HepG2 (cell line): Measurements from ENCODE around the gene BRD3. TPM values are rescaled to one million over a fixed set of nuclear protein-coding genes. Genes with fewer than 3 reads are reported as not detected.

Experiments used
- IKZF4 ChIP-seq: sonication (generic); formaldehyde crosslinking; IDR thresholded peaks from 2 replicates; pipeline ENCODE4 v1.5.1; 2020; ENCODE audit warnings: borderline replicate concordance, mild to moderate bottlenecking, low read depth, missing genetic modification reagents; ENCODE audit errors: not compliant biosample characterization
- KDM6A ChIP-seq: IDR thresholded peaks from 2 replicates; pipeline ENCODE4 v1.6.1; 2016; ENCODE audit warnings: low read depth
- NPAS2 ChIP-seq: sonication (generic); formaldehyde crosslinking; IDR thresholded peaks from 2 replicates; pipeline ENCODE4 v1.8.0; 2022; ENCODE audit warnings: mild to moderate bottlenecking, missing genetic modification reagents, borderline replicate concordance
- PHF21A ChIP-seq: sonication (generic); formaldehyde crosslinking; IDR thresholded peaks from 2 replicates; pipeline ENCODE4 v1.5.0; 2020; ENCODE audit warnings: mild to moderate bottlenecking, missing genetic modification reagents
- PHF5A ChIP-seq: IDR thresholded peaks from one replicate; pipeline ENCODE4 v1.6.1; 2018; ENCODE audit warnings: low read depth, missing genetic modification reagents; ENCODE audit not compliant: unreplicated experiment
- RFX1 ChIP-seq: fragments of 450-650 bp; IDR thresholded peaks from 2 replicates; pipeline ENCODE4 v1.6.1; 2017
- SAFB2 ChIP-seq: sonication (generic); formaldehyde crosslinking; IDR thresholded peaks from 2 replicates; pipeline ENCODE4 v1.5.1; 2020; ENCODE audit warnings: missing genetic modification reagents, low read depth, mild to moderate bottlenecking, borderline replicate concordance
- ZNF136 ChIP-seq: sonication (generic); formaldehyde crosslinking; IDR thresholded peaks from 2 replicates; pipeline ENCODE4 v1.8.1; 2022; ENCODE audit warnings: low read depth, mild to moderate bottlenecking, moderate library complexity, missing genetic modification reagents
- ZNF354B ChIP-seq: sonication (generic); formaldehyde crosslinking; IDR thresholded peaks from 2 replicates; pipeline ENCODE4 v1.8.0; 2022; ENCODE audit warnings: mild to moderate bottlenecking, missing genetic modification reagents
- ZNF530 ChIP-seq: sonication (generic); formaldehyde crosslinking; IDR thresholded peaks from 2 replicates; pipeline ENCODE4 v1.5.0; 2020; ENCODE audit warnings: low read depth, mild to moderate bottlenecking, missing genetic modification reagents
- ZNF557 ChIP-seq: sonication (generic); formaldehyde crosslinking; IDR thresholded peaks from 2 replicates; pipeline ENCODE4 v1.4.0; 2020; ENCODE audit warnings: missing genetic modification reagents
- polyA plus RNA-seq, 8 experiments: library from polyadenylated mRNA; depleted of rRNA in 3 of 8; stranded (reverse) in 7 of 8; unstranded in 1 of 8; fragments of >200 nt; fragmentation: Illumina TruSeq in 4 of 8; extraction: Trizol in 4 of 8; gene quantifications; 2 replicates each; pipeline versions ENCODE4 v1.2.1 to v1.2.3, GENCODE V29; 2011 to 2016; ENCODE audit warnings: low read depth in 4 of 8, missing spikeins in 1 of 8, mixed read lengths in 1 of 8; ENCODE audit not compliant: insufficient read depth in 1 of 8
- total RNA-seq, 5 experiments: library from RNA; depleted of rRNA; stranded (reverse); fragments of >200 nt; fragmentation: Illumina TruSeq; extraction: Trizol; gene quantifications; 2 replicates each; pipeline ENCODE4 v1.2.3, GENCODE V29; 2016; ENCODE audit warnings: low read depth in 1 of 5
- TF ChIP-seq, protein P1 (sequence below): sonication (generic); formaldehyde crosslinking; IDR thresholded peaks from 2 replicates; pipeline ENCODE4 v1.4.0; 2020; ENCODE audit warnings: mild to moderate bottlenecking, missing genetic modification reagents
- TF ChIP-seq, protein P2 (sequence below): sonication (generic); formaldehyde crosslinking; IDR thresholded peaks from 2 replicates; pipeline ENCODE4 v1.4.0; 2020; ENCODE audit warnings: mild to moderate bottlenecking, missing genetic modification reagents
- TF ChIP-seq, protein P3 (sequence below): IDR thresholded peaks from 2 replicates; pipeline ENCODE4 v1.6.1; 2016; ENCODE audit warnings: low read depth, control low read depth
- TF ChIP-seq, protein P4 (sequence below): sonication (generic); formaldehyde crosslinking; IDR thresholded peaks from 2 replicates; pipeline ENCODE4 v1.5.0; 2020; ENCODE audit warnings: mild to moderate bottlenecking, missing genetic modification reagents, moderate library complexity

The BRD3 gene
- total and polyA plus RNA-seq, 2 of the 13 experiments (the other 11 are each of a cell fraction or from before 2014, with no cell fraction given) = 5.9 to 12.9 TPM

DNA sequence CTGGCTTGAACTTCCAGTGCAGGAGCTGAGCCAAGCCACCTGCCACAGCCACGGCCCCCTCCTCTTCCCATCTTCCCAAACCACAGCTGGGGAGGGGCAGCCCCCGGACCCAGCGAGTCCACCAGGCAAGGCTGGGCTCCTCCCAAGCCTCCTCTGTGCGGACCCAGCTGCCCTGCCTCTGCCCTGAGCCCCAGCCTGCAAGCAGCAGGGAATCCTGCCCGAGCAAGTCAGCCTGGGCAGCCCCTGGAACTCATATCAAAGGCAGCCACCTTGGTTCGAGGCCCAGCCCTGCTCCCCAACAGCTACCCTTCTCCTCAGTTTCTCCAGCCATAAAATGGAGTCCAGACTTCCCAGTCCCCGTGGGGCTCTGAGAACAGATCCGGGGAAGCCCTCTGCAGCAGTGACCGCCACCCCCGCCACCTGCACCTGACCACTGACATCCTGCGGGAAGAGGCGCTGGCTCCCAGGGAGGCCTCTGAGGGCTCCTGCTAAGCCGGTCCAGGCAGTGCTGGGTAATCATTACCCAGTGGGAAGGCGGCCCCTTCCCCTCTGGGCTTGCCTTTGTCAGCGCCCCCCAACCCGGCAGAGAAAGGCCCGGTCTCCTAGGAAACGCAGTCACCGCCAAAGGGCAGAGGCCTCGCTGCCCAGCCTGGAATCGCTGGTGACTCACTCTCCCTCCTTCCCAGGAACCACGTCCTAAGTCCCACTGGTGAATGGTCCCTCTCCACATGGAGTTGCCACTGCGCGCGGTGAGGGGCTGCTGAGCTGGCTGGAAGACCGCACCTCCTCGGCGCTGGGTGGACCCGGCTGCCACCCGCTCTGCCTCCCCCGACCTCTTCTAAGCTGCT, 77.2 kb downstream of the BRD3 start (continued):
- TF ChIP-seq SAFB2 (CRISPR knock-in tag) (no peak), ZNF136 (CRISPR knock-in tag) (no peak), PHF21A (CRISPR knock-in tag) (peak; percentile 76), RFX1 (peak; percentile 76), PHF5A (CRISPR knock-in tag) (peak; percentile 24), IKZF4 (no peak), NPAS2 (CRISPR knock-in tag) (no peak), ZNF354B (CRISPR knock-in tag) (no peak), KDM6A (CRISPR knock-in tag) (0 out of 2 replicates have a peak, but pooled peaks have one; percentile 44), ZNF557 (CRISPR knock-in tag) (no peak), ZNF530 (no peak)
- TF ChIP-seq, protein P1, sequence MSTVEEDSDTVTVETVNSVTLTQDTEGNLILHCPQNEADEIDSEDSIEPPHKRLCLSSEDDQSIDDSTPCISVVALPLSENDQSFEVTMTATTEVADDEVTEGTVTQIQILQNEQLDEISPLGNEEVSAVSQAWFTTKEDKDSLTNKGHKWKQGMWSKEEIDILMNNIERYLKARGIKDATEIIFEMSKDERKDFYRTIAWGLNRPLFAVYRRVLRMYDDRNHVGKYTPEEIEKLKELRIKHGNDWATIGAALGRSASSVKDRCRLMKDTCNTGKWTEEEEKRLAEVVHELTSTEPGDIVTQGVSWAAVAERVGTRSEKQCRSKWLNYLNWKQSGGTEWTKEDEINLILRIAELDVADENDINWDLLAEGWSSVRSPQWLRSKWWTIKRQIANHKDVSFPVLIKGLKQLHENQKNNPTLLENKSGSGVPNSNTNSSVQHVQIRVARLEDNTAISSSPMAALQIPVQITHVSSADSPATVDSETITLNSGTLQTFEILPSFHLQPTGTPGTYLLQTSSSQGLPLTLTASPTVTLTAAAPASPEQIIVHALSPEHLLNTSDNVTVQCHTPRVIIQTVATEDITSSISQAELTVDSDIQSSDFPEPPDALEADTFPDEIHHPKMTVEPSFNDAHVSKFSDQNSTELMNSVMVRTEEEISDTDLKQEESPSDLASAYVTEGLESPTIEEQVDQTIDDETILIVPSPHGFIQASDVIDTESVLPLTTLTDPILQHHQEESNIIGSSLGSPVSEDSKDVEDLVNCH (CRISPR knock-in tag) = no peak
- TF ChIP-seq, protein P2, sequence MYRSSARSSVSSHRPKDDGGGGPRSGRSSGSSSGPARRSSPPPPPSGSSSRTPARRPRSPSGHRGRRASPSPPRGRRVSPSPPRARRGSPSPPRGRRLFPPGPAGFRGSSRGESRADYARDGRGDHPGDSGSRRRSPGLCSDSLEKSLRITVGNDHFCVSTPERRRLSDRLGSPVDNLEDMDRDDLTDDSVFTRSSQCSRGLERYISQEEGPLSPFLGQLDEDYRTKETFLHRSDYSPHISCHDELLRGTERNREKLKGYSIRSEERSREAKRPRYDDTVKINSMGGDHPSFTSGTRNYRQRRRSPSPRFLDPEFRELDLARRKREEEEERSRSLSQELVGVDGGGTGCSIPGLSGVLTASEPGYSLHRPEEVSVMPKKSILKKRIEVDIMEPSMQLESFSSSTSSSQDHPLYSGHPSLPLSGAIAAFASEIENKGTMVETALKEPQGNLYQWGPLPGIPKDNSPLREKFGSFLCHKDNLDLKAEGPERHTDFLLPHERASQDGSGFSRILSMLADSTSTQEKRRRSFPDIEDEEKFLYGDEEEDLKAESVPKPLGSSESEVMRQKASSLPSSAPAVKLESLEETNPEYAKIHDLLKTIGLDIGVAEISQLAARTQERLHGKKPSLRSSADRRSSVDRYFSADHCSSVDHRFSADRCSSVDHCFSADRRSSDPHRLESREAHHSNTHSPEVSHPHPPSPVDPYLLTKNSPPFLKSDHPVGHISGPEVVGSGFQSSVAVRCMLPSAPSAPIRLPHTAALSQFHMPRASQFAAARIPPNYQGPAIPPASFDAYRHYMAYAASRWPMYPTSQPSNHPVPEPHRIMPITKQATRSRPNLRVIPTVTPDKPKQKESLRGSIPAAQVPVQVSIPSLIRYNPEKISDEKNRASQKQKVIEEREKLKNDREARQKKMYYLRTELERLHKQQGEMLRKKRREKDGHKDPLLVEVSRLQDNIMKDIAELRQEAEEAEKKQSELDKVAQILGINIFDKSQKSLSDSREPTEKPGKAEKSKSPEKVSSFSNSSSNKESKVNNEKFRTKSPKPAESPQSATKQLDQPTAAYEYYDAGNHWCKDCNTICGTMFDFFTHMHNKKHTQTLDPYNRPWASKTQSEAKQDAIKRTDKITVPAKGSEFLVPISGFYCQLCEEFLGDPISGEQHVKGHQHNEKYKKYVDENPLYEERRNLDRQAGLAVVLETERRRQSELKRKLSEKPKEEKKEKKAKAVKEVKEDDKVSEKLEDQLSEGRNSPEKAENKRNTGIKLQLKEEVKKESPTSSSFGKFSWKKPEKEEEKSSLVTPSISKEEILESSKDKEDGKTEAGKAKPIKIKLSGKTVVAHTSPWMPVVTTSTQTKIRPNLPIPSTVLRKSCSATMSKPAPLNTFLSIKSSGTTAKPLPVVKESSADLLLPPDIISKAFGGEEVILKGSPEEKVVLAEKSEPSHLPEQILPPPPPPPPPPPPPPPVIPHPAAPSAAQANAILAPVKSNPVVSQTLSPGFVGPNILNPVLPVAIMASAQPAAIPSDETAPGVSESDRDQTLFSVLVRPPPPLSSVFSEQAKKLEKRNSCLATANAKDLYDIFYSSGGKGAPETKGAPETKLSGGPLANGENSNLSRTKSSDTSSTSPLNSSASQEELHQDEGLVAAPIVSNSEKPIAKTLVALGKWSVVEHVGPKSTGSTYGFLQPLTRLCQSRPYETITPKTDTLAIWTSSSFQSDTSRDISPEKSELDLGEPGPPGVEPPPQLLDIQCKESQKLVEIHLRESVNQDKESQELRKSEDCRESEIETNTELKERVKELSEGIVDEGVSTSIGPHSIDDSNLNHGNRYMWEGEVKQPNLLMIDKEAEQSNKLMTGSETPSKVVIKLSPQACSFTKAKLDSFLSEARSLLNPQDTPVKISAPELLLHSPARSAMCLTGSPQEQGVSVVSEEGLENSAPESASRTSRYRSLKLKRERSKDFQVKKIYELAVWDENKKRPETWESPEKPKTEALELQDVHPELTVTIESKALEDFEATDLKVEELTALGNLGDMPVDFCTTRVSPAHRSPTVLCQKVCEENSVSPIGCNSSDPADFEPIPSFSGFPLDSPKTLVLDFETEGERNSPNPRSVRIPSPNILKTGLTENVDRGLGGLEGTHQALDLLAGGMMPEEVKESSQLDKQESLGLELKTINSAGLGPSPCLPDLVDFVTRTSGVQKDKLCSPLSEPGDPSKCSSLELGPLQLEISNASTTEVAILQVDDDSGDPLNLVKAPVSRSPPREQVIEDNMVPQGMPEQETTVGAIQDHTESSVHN (CRISPR knock-in tag) = no peak
- TF ChIP-seq, protein P3, sequence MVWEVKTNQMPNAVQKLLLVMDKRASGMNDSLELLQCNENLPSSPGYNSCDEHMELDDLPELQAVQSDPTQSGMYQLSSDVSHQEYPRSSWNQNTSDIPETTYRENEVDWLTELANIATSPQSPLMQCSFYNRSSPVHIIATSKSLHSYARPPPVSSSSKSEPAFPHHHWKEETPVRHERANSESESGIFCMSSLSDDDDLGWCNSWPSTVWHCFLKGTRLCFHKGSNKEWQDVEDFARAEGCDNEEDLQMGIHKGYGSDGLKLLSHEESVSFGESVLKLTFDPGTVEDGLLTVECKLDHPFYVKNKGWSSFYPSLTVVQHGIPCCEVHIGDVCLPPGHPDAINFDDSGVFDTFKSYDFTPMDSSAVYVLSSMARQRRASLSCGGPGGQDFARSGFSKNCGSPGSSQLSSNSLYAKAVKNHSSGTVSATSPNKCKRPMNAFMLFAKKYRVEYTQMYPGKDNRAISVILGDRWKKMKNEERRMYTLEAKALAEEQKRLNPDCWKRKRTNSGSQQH (CRISPR knock-in tag) = peak; percentile 70; the same call in 1 of the 2 replicates
- TF ChIP-seq, protein P4, sequence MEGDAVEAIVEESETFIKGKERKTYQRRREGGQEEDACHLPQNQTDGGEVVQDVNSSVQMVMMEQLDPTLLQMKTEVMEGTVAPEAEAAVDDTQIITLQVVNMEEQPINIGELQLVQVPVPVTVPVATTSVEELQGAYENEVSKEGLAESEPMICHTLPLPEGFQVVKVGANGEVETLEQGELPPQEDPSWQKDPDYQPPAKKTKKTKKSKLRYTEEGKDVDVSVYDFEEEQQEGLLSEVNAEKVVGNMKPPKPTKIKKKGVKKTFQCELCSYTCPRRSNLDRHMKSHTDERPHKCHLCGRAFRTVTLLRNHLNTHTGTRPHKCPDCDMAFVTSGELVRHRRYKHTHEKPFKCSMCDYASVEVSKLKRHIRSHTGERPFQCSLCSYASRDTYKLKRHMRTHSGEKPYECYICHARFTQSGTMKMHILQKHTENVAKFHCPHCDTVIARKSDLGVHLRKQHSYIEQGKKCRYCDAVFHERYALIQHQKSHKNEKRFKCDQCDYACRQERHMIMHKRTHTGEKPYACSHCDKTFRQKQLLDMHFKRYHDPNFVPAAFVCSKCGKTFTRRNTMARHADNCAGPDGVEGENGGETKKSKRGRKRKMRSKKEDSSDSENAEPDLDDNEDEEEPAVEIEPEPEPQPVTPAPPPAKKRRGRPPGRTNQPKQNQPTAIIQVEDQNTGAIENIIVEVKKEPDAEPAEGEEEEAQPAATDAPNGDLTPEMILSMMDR (CRISPR knock-in tag) = peak; percentile 36
